ENCODE results near the gene USP6.

GRCh38 chr17:5184288-5184687 lies 68.5 kb downstream of the USP6 start:
- no peak for TF ChIP-seq CTCF (IDR thresholded peaks at IDR 0.05; ENCODE audit: low read depth, low read length, missing input control)
- no peak for TF ChIP-seq JUND (IDR thresholded peaks at IDR 0.05)
- TF ChIP-seq ZBTB33 (IDR thresholded peaks at IDR 0.05), result no peak
- TF ChIP-seq RAD21 (IDR thresholded peaks at IDR 0.05), result no peak
- no peak for TF ChIP-seq RXRA (IDR thresholded peaks at IDR 0.05)
- no peak for TF ChIP-seq TAF1 (conservative IDR thresholded peaks at IDR 0.05)
- no peak for TF ChIP-seq GABPA (IDR thresholded peaks at IDR 0.05 in 1 of 2, conservative IDR thresholded peaks at IDR 0.05 in 1 of 2)
- TF ChIP-seq EGR1 (IDR thresholded peaks at IDR 0.05; ENCODE audit: low read depth in 2 of 2), result no peak
- TF ChIP-seq REST (IDR thresholded peaks at IDR 0.05), result no peak
- no peak for TF ChIP-seq SP1 (IDR thresholded peaks at IDR 0.05)
- TF ChIP-seq, protein P1, sequence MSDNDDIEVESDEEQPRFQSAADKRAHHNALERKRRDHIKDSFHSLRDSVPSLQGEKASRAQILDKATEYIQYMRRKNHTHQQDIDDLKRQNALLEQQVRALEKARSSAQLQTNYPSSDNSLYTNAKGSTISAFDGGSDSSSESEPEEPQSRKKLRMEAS (IDR thresholded peaks at IDR 0.05), result no peak
- TF ChIP-seq YY1 (IDR thresholded peaks at IDR 0.05), result no peak
- TF ChIP-seq ATF3 (IDR thresholded peaks at IDR 0.05), result no peak
